ENCODE data around the gene MICU2. TPM values are rescaled to one million over a fixed set of nuclear protein-coding genes. Genes with fewer than 3 reads are reported as not detected.

The MICU2 gene
- total RNA-seq, 2 donors from 2014 or later = 21.5 to 47.2 TPM

DNA sequence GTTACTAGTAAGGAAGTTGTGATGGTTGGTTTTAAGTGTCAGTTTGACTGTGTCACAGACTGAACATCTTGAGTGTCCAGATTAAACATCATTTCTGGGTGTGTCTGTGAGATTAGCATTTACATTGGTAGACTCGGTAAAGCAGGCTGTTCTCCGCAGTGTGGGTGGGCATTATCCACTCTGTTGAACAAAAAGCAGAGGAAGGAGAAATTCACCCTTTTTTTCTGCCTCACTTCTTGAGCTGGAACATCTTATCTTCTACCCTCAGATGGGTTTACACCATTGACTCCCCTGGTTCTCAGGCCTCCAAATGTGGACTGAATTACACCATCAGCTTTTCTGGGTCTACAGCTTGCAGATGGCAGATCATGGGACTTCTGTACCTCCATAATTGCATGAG lies 81.1 kb downstream of the MICU2 start:
- H3K36me3 ChIP-seq = no peaks in the 10 kb centered on the region
- no peak overlapping the region for H3K4me3 ChIP-seq
- H3K9me3 ChIP-seq = no peaks in the 10 kb centered on the region
- H3K27ac ChIP-seq = no peak overlapping the region
- H3K4me1 ChIP-seq (ENCODE audit: control insufficient read depth in 1 of 2, low read depth in 2 of 2) = no peaks in the 10 kb centered on the region
- no peaks in the 10 kb centered on the region for H3K27me3 ChIP-seq (replicated peaks; ENCODE audit: insufficient read depth)
- ATAC-seq (ENCODE audit: insufficient number of reproducible peaks, low FRiP score, low read depth) (no peak), DNase-seq (ENCODE audit: low spot score) (no peak)
- TF ChIP-seq, protein P1, sequence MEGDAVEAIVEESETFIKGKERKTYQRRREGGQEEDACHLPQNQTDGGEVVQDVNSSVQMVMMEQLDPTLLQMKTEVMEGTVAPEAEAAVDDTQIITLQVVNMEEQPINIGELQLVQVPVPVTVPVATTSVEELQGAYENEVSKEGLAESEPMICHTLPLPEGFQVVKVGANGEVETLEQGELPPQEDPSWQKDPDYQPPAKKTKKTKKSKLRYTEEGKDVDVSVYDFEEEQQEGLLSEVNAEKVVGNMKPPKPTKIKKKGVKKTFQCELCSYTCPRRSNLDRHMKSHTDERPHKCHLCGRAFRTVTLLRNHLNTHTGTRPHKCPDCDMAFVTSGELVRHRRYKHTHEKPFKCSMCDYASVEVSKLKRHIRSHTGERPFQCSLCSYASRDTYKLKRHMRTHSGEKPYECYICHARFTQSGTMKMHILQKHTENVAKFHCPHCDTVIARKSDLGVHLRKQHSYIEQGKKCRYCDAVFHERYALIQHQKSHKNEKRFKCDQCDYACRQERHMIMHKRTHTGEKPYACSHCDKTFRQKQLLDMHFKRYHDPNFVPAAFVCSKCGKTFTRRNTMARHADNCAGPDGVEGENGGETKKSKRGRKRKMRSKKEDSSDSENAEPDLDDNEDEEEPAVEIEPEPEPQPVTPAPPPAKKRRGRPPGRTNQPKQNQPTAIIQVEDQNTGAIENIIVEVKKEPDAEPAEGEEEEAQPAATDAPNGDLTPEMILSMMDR (IDR thresholded peaks at IDR 0.05) = no peak

- no peaks in the 10 kb centered on the region for H3K36me3 ChIP-seq
- ATAC-seq (ENCODE audit: insufficient number of reproducible peaks, low FRiP score, low read depth) = no peak
- H3K4me3 ChIP-seq = no peak overlapping the region
- TF ChIP-seq, protein P1 (IDR thresholded peaks at IDR 0.05) = no peak
- no peaks in the 10 kb centered on the region for H3K27me3 ChIP-seq (replicated peaks; ENCODE audit: insufficient read depth)
- H3K9me3 ChIP-seq = no peaks in the 10 kb centered on the region
- no peaks in the 10 kb centered on the region for H3K4me1 ChIP-seq (ENCODE audit: control insufficient read depth in 1 of 2, low read depth in 2 of 2)
- no peak overlapping the region for H3K27ac ChIP-seq
- DNase-seq (ENCODE audit: low spot score) = no peak
Observed at GRCh38 chr13:21522130-21522529, 81.8 kb downstream of the MICU2 start.

GRCh38 chr13:21518617-21519144 lies 85.3 kb downstream of the MICU2 start:
- no peak overlapping the region for H3K4me3 ChIP-seq
- H3K27ac ChIP-seq = no peak overlapping the region
- no peaks in the 10 kb centered on the region for H3K27me3 ChIP-seq (replicated peaks; ENCODE audit: insufficient read depth)
- ATAC-seq (ENCODE audit: insufficient number of reproducible peaks, low FRiP score, low read depth) (no peak), DNase-seq (ENCODE audit: low spot score) (no peak)
- TF ChIP-seq, protein P1 (IDR thresholded peaks at IDR 0.05) = no peak
- no peaks in the 10 kb centered on the region for H3K4me1 ChIP-seq (ENCODE audit: control insufficient read depth in 1 of 2, low read depth in 2 of 2)
- H3K36me3 ChIP-seq = peaks cover 5% of the 10 kb centered on the region
- no peaks in the 10 kb centered on the region for H3K9me3 ChIP-seq

DNA sequence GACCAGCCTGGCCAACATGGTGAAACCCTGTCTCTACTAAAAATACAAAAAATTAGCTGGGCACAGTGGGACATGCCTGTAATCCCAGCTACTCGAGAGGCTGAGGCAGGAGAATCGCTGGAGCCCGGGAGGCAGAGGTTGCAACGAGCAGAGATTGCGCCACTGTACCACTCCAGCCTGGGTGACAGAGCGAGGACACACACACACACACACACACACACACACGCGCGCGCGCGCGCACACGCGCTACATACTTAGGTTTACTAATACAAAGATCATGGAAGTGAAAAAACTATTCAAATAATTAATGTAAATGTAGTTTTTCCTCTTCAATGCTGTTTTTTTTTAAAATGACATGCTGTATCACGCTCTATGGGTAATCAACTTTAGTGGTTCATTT lies 86.4 kb downstream of the MICU2 start:
- Histone ChIP-seq H3K27me3 (replicated peaks; ENCODE audit: insufficient read depth) (no peaks in the 10 kb centered on the region), H3K4me1 (ENCODE audit: control insufficient read depth in 1 of 2, low read depth in 2 of 2) (no peaks in the 10 kb centered on the region), H3K4me3 (no peak overlapping the region), H3K36me3 (peaks cover 5% of the 10 kb centered on the region), H3K9me3 (no peaks in the 10 kb centered on the region), H3K27ac (no peak overlapping the region)
- DNase-seq (ENCODE audit: low spot score) = no peak
- no peak for ATAC-seq (ENCODE audit: insufficient number of reproducible peaks, low FRiP score, low read depth)
- TF ChIP-seq, protein P1 (IDR thresholded peaks at IDR 0.05) = no peak

- H3K4me1 ChIP-seq (ENCODE audit: control insufficient read depth in 1 of 2, low read depth in 2 of 2) = no peaks in the 10 kb centered on the region
- ATAC-seq (ENCODE audit: insufficient number of reproducible peaks, low FRiP score, low read depth) = no peak
- H3K27me3 ChIP-seq (replicated peaks; ENCODE audit: insufficient read depth) = no peaks in the 10 kb centered on the region
- TF ChIP-seq, protein P1 (IDR thresholded peaks at IDR 0.05) = no peak
- peaks cover 5% of the 10 kb centered on the region for H3K36me3 ChIP-seq
- DNase-seq (ENCODE audit: low spot score) = no peak
- H3K4me3 ChIP-seq = no peak overlapping the region
- no peak overlapping the region for H3K27ac ChIP-seq
- H3K9me3 ChIP-seq = no peaks in the 10 kb centered on the region
Observed at GRCh38 chr13:21516805-21517204, 87.2 kb downstream of the MICU2 start.
